H1 (cell line): Measurements from ENCODE around the gene SLC27A5.

Experiments
- BRCA1 ChIP-seq: IDR thresholded peaks from 2 replicates; pipeline ENCODE4 v1.6.1; 2012; ENCODE audit warnings: low read depth, low read length, improper control_type of control experiment
- CBX5 ChIP-seq: fragments of 300-800, 300-1000 bp; sonication (generic); IDR thresholded peaks from 2 replicates; pipeline ENCODE4 v1.7.1; 2016; ENCODE audit warnings: antibody characterized with exemption, low read length, low read depth
- CTCF ChIP-seq, 3 experiments: IDR thresholded peaks; 1 replicate in 2 of 3; 2 replicates in 1 of 3; pipeline versions ENCODE4 v1.5.1 to v1.6.1; 2011; ENCODE audit warnings: low read length in 3 of 3, mild to moderate bottlenecking in 3 of 3, inconsistent platforms in 2 of 3, low read depth in 1 of 3, moderate library complexity in 1 of 3; ENCODE audit not compliant: insufficient read depth in 1 of 3; ENCODE audit errors: control extremely low read depth in 1 of 3
- EP300 ChIP-seq, 2 experiments: IDR thresholded peaks; 1 replicate in 1 of 2; 2 replicates in 1 of 2; pipeline ENCODE4 v1.6.1; 2011 to 2012; ENCODE audit warnings: low read depth in 2 of 2, low read length in 2 of 2, mild to moderate bottlenecking in 2 of 2, borderline replicate concordance in 1 of 2, inconsistent platforms in 1 of 2, moderate library complexity in 1 of 2
- EZH2 ChIP-seq: fragments of 200-600 bp; sonication (generic); IDR thresholded peaks from 2 replicates; pipeline ENCODE4 v1.7.1; 2012; ENCODE audit warnings: low read depth, mild to moderate bottlenecking, moderate library complexity, low read length, inconsistent platforms; ENCODE audit not compliant: severe bottlenecking
- JUN ChIP-seq: IDR thresholded peaks from 2 replicates; pipeline ENCODE4 v1.6.1; 2011; ENCODE audit warnings: low read depth, mild to moderate bottlenecking, improper control_type of control experiment, low read length
- KDM1A ChIP-seq: fragments of 200-600, 300-600 bp; sonication (generic); IDR thresholded peaks from 2 replicates; pipeline ENCODE4 v1.7.1; 2016; ENCODE audit warnings: mild to moderate bottlenecking, low read length, borderline replicate concordance
- RNF2 ChIP-seq: fragments of 200-900, 300-1000 bp; sonication (generic); IDR thresholded peaks from 2 replicates; pipeline ENCODE4 v1.7.1; 2016; ENCODE audit warnings: borderline replicate concordance, low read depth, mild to moderate bottlenecking, antibody characterized with exemption, low read length; ENCODE audit not compliant: poor library complexity, severe bottlenecking; ENCODE audit errors: missing control alignments
- TAF1 ChIP-seq: IDR thresholded peaks from 2 replicates; pipeline ENCODE4 v1.6.1; 2011; ENCODE audit warnings: mild to moderate bottlenecking, low read depth, low read length

DNA sequence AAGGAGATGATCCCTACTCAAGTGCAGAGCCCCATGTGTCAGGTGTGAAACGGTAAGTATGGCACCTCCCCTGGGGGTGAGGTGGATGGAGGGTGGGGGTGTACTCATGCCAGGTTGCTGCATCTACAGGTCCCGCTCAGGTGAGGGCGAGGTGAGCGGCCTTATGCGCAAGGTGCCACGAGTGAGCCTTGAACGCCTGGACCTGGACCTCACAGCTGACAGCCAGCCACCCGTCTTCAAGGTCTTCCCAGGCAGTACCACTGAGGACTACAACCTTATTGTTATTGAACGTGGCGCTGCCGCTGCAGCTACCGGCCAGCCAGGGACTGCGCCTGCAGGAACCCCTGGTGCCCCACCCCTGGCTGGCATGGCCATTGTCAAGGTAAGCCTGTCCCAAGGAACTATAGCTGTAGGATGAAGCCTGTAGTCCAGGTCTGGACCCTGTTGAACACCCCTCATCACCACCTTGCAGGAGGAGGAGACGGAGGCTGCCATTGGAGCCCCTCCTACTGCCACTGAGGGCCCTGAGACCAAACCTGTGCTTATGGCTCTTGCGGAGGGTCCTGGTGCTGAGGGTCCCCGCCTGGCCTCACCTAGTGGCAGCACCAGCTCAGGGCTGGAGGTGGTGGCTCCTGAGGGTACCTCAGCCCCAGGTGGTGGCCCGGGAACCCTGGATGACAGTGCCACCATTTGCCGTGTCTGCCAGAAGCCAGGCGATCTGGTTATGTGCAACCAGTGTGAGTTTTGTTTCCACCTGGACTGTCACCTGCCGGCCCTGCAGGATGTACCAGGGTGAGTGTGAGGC lies 37.3 kb upstream of the SLC27A5 start:
- TF ChIP-seq JUN, result no peak
- no peak for TF ChIP-seq EP300 (IDR thresholded peaks at IDR 0.05; ENCODE audit: borderline replicate concordance in 1 of 2, low read depth in 2 of 2, low read length in 2 of 2)
- no peak for TF ChIP-seq CTCF (IDR thresholded peaks at IDR 0.05; ENCODE audit: control extremely low read depth in 1 of 3, insufficient read depth in 1 of 3, low read depth in 1 of 3, low read length in 3 of 3)
- no peak for TF ChIP-seq CBX5
- TF ChIP-seq RNF2, result no peak
- no peak for TF ChIP-seq TAF1
- TF ChIP-seq KDM1A, result no peak
- TF ChIP-seq EZH2, result no peak
- no peak for TF ChIP-seq BRCA1
